B cell (primary cell): Measurements from ENCODE around the gene PI4KB. TPM values are rescaled to one million over a fixed set of nuclear protein-coding genes. Genes with fewer than 3 reads are reported as not detected.

Experiments
- polyA plus RNA-seq: library from polyadenylated mRNA; depleted of rRNA; stranded (reverse); fragments of >200 nt; gene quantifications from 2 replicates; pipeline ENCODE4 v1.2.3, GENCODE V29; 2012
- small RNA-seq: library from RNA; depleted of rRNA; stranded (forward); fragments of <200 nt; gene quantifications from one replicate; pipeline ENCODE3, GENCODE V24; 2012; ENCODE audit warnings: low replicate concordance, low read depth; ENCODE audit not compliant: insufficient read length
- total RNA-seq, 2 donors: library from RNA; stranded (reverse); fragments of 120-200 nt in 1 of 2; gene quantifications; 1 replicate in 1 of 2; 2 replicates in 1 of 2; pipeline versions ENCODE4 v1.2.3 to v1.2.4, GENCODE V29; 2013 to 2022

PI4KB gene
- total and polyA plus RNA-seq, 2 donors (not counting 1 experiment from before 2014, with no cell fraction given) = 110 to 138 TPM

Small RNA genes lying within 50 kb of the gene (small RNA-seq; reads per million reads assigned to genes)
- gene RN7SL444P = not detected

Other genes starting within 250 kb of the PI4KB start
- 0.86 and 1.5 TPM in 2 replicates for gene SEMA6C, start 180.8 kb downstream of the PI4KB start, total RNA-seq
- 0.81 and 1.3 TPM in 2 replicates for gene SEMA6C, start 180.8 kb downstream of the PI4KB start, polyA plus RNA-seq
- 14.9 and 17.6 TPM in 2 replicates for gene TNFAIP8L2, start 170.8 kb downstream of the PI4KB start, total RNA-seq
- 5.5 and 9.1 TPM in 2 replicates for gene TNFAIP8L2, start 170.8 kb downstream of the PI4KB start, polyA plus RNA-seq
- 5.8 TPM in 2 replicates for gene LYSMD1, start 161.5 kb downstream of the PI4KB start, total RNA-seq
- 0.68 and 1.4 TPM in 2 replicates for gene LYSMD1, start 161.5 kb downstream of the PI4KB start, polyA plus RNA-seq
- gene SCNM1, start 161.3 kb downstream of the PI4KB start, total RNA-seq = 53.6 and 57.6 TPM in 2 replicates
- 38.2 and 46.5 TPM in 2 replicates for gene SCNM1, start 161.3 kb downstream of the PI4KB start, polyA plus RNA-seq
- 3.5 and 5.1 TPM in 2 replicates for gene TMOD4, start 151.4 kb downstream of the PI4KB start, total RNA-seq
- gene TMOD4, start 151.4 kb downstream of the PI4KB start, polyA plus RNA-seq = 1.7 and 2.3 TPM in 2 replicates
- 48.7 and 71.3 TPM in 2 replicates for gene VPS72, start 137.2 kb downstream of the PI4KB start, total RNA-seq
- 30.3 and 42.1 TPM in 2 replicates for gene VPS72, start 137.2 kb downstream of the PI4KB start, polyA plus RNA-seq
- gene PIP5K1A, start 128.9 kb downstream of the PI4KB start, total RNA-seq = 76.1 and 78.4 TPM in 2 replicates
- 57.4 and 59.4 TPM in 2 replicates for gene PIP5K1A, start 128.9 kb downstream of the PI4KB start, polyA plus RNA-seq
- gene PSMD4, start 72.7 kb downstream of the PI4KB start, total RNA-seq = 142 and 169 TPM in 2 replicates
- gene PSMD4, start 72.7 kb downstream of the PI4KB start, polyA plus RNA-seq = 117 and 136 TPM in 2 replicates
- 49.6 and 54.0 TPM in 2 replicates for gene ZNF687, start 45.1 kb downstream of the PI4KB start, total RNA-seq
- gene ZNF687, start 45.1 kb downstream of the PI4KB start, polyA plus RNA-seq = 29.1 and 37.0 TPM in 2 replicates
- gene RFX5, start 19.8 kb upstream of the PI4KB start, total RNA-seq = 207 and 208 TPM in 2 replicates
- gene RFX5, start 19.8 kb upstream of the PI4KB start, polyA plus RNA-seq = 181 and 216 TPM in 2 replicates
- gene SELENBP1, start 45.3 kb upstream of the PI4KB start, total RNA-seq = 0.22 and 0.37 TPM in 2 replicates
- not detected in 2 replicates for gene SELENBP1, start 45.3 kb upstream of the PI4KB start, polyA plus RNA-seq
- 201 and 203 TPM in 2 replicates for gene PSMB4, start 72.2 kb upstream of the PI4KB start, total RNA-seq
- gene PSMB4, start 72.2 kb upstream of the PI4KB start, polyA plus RNA-seq = 334 and 393 TPM in 2 replicates
- 188 and 194 TPM in 2 replicates for gene POGZ, start 132.1 kb upstream of the PI4KB start, total RNA-seq
- 48.5 and 50.2 TPM in 2 replicates for gene POGZ, start 132.1 kb upstream of the PI4KB start, polyA plus RNA-seq
- 0.49 and 0.81 TPM in 2 replicates for gene CGN, start 184.0 kb upstream of the PI4KB start, total RNA-seq
- 0.22 and 0.25 TPM in 2 replicates for gene CGN, start 184.0 kb upstream of the PI4KB start, polyA plus RNA-seq
- 2.2 TPM in 2 replicates for gene TUFT1, start 212.9 kb upstream of the PI4KB start, total RNA-seq
- 0.82 and 2.3 TPM in 2 replicates for gene TUFT1, start 212.9 kb upstream of the PI4KB start, polyA plus RNA-seq